GM21576 (cell line): ENCODE results near the gene CARMIL1.

Source experiments
- ATAC-seq: cut with Tn5 transposase; IDR thresholded peaks from one replicate; pipeline ENCODE4 v1.9.1; 2021; ENCODE audit warnings: mild to moderate bottlenecking, moderate library complexity; ENCODE audit not compliant: unreplicated experiment

Gene CARMIL1

DNA sequence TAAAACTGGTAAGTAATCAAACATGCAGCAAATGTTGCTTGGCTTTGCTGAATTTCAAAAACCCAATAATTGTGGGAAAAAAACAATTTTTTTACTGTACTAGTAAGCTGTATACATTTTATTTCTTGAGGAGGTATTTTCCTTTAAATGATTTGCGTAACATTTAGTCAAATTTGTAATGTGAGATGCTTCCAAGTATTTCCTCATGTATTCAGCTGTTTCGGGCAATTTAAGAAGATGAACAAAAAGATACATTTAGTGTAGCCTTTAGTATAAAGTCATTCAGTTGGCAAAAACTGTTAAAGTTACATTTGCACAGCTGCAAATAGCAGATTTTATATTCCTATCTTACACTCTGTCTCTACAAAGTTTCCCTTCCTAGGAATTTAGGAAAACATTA is 186.8 kb downstream of the CARMIL1 start:
- no peak for ATAC-seq

DNA sequence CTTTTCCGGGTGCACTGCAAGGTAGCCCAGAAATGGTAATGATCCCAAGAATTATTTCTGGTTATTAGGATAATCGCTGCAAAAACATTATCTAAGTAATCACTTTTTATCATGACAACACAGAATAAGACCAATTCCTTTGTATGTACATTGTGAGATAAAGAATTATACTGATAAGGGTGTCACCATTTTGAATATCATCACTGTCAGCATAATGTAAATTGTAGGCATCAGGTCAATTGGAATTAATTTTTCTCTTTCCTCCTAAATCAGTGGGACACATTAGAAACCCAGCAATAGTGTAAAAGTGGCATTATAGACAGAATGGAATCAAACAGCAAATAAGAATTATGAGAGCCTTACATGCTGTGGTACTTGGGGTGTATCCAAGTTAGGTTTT is 189.7 kb downstream of the CARMIL1 start:
- no peak for ATAC-seq

DNA sequence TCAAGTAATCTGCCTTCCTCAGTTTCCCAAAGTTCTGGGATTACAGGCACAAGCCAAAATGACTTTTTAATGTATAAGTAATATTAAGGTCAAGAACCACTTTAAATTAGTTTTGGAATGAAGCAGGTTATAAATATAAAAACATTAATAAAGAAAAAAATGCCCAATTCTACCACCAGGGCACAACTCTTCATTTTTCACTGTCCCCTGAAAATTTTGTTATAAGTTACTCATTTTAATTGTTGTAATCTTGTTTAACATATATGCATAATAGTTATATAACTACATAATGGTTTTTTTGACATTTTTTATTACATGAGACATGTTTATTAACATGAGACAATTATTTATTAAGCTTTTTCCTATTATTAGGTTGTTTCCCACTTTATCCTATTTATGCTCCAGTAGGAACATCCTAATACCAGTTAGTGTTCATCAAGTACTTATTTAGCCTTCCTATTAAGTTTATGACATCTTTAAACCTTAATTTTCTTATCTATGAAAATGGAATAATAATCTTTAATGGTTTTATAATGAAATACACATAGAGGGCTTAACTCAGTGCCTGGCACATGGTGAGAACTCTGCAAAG is 190.7 kb downstream of the CARMIL1 start:
- ATAC-seq: no peak

DNA sequence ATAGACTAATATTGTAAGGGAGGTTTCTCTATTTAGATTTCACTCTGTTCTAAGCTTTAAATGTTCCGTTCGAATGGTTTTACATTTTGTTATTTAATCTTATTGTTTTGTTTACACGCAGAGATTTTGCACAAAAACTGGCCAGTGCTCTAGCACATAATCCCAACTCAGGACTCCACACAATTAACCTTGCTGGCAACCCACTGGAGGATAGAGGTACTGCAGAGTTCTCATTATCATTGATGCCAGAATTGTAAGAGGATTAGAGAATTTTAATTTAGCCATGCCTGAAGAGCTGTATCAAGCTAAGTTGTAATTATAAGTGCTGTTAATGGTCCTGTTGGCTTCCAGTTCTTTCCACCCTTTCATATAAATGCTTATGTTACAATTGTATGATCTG is 193.1 kb downstream of the CARMIL1 start:
- no peak for ATAC-seq

DNA sequence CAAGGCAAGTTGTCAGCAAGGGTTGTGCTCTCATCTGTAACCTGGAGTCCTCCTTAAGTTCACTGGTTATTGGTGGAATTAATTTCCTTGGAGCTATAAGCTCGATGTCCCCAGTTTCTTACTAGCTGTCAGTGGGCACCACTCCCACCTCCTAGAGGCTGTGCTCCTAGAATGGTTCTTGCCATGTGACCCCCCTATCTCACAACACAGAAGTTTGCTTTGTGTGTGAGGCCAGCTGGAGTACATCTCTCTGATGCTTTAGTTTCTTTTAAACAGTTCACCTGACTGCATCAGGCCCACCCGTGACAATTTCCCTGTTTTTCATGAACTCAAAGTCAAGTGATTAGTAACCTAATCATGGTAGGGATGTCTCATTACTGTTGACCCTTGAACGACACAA is 193.7 kb downstream of the CARMIL1 start:
- ATAC-seq: no peak

DNA sequence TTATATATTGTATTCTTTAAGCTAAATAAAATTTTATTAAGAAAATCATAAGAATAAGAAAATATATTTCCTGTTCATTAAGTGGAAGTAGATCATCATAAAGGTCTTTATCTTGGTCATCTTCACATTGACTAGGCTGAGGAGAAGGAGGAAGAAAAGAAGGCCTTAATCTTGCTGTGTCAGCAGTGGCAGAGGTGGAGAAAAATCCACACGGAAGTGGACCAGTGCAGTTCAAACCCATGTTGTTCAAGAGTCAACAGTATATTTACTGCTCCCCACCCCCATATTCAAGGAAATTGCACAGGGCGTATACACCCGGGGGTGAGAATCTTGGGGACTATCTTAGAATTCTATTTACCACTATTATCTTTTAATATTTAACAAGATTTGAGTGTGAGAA is 194.3 kb downstream of the CARMIL1 start:
- no peak for ATAC-seq

DNA sequence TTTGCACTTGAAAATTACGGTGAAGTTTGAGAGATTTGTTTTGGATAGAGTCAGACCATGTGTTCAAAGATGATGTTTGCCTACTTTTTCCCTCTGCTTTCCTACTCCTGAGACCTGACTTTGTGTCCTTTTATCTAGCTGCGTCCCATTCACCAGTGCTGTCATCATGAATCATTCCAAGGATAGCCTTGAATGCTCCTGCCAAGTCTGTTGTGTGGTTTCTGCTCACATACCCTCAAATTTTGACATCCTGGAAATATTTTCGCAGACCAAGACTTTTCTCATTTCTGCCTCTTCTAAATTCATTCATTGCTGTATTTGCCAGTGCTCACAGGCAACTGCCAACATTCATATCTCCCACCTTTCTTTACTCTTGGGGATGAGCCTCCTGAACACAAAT is 197.0 kb downstream of the CARMIL1 start:
- ATAC-seq: no peak

DNA sequence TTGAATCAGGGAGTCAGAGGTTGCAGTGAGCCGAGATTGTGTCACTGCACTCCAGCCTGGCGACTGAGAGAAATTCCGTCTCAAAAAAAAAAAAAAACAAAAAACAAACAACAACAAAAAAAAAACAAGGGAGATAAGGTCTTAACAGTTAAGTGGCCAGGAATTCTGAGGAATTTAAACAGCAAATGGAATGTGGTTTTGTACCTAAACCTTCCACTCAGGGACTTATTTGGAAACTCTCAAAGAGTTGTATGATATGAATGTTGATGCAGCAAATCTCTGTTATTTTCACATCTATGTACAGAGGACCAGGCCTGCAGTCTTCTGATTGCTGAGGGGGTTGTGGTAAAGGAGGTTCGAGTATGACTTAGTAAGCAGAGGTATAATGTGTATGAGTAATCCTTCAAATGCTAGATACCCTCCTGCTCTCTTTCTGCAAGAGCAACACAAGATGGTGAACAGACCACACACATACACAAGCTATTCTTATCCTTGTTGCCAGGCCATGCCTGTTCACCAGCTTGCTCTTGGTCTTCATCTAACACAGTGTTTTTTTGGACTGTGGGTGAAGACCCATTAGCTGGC is 197.9 kb downstream of the CARMIL1 start:
- ATAC-seq: no peak

DNA sequence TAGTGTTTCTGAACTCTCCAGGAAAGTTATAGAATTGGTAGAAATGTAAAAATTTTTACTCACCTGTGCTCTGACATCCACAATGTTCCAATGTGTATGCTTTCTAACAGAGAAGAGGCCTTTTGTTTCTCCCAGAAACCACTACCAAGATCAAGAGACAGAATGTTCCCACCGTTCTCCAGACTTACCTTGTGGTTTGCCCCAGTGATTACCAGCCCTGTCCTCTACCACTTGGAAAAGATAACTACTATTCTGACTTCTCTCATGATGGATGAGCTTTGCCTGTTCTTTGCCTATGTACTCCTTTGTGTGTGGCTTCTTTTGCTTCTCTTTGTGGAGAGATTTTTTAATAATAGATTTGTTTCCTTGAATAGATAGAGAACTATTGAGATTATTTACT is 199.8 kb downstream of the CARMIL1 start:
- no peak for ATAC-seq

DNA sequence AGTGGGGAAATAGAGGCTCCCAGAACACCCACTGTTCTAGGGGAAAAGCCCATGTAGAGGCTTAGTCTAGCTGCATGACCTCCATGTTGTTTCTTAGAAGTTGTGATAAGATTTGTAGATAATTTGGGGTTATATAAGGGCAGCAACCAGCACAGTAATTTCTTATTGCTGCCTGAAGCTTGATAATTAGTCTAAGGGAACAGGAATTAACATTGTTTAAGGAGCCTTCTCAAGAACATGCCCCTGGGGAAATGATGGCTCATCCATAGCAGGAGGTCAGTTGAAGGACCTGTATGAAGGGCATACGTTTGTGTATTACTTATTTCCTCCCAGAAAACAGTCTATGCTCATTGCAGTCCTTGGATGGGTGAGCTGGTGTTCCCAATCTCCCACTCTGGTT is 202.1 kb downstream of the CARMIL1 start:
- ATAC-seq: no peak

DNA sequence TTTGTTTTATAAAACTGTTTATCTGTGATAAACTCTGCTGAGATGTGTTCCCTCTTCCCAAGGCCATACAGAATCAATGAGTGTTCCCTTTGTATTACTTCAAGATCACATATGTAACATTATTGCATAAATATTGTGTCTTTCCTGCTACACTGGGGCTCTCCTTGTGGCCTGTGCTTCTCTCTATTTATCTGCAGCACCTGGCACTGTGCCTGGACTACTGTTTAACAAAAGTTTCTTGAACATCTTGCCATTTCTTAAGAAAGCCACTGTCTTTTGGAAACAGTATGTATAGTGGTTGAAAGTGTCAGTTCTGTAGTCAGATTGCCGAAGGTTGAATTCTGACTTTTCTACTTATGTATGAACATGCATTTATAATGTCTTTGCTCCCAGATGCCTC is 203.8 kb downstream of the CARMIL1 start:
- ATAC-seq: no peak

DNA sequence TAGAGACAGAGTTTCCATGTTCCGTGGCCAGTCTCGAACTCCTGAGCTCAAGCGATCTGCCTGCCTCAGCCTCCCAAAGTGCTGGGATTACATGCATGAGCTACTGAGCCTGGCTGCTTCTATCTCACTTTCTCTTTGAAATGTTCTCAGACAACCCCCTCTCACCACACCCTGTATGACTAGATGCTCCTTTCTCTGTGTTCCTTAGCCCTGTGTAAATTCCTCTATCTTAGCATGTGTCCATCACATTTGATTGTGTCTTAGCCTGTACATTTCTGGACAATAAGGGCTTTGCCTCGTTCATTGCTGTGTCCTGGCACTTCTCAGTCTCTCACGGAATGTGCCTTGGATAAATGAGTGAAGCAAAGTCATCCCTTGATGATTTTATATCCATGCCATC is 204.8 kb downstream of the CARMIL1 start:
- no peak for ATAC-seq

DNA sequence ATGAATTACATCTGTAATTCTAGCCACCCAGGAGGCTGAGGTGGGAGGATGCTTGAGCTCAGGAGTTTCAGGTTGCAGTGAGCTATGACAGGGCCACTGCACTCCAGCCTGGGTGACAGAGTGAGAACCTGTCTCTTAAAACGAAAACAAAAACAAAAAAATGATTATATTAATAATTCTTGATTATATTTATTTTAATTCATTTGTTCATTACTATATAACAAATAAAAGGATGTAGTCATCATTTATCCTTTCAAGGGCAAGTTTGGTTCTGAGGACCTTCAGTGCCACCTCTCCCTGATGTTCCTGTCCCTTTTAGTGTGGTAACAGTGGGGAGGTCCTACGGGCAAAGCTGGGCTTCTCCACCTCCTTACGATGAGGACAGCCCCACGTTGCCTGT is 205.7 kb downstream of the CARMIL1 start:
- no peak for ATAC-seq

DNA sequence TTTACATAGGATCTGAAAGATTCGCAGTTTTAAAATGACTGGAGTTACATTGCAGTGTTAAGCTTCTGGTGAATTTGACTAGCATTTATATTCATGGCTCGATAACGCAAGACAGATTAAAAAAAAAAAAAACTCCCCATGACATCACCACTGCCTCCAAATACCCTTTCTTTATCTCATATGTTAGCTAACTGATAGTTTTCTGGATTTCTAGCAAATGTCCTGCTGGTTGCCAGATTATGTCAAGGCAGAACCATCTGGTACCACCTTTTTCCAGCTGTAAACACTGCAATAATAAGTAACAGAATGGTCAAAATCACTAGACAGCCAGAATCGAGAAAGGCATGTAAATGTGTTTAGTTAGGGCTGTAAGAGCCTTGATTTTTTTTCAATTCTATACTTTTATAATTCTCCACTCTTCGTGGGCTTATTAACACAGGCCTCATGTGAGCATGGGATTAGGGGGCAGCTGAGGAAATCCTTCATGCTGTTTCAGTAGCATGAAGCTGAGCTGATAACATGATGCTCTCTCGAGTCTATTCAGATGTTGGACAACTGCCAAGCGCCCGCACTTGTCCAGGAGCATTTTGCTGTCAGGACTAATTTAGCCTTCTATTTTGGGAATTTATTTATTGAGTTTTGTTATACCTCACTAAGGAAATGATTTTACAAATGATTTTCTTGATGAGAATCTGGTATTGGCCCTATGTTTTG is 206.8 kb downstream of the CARMIL1 start:
- no peak for ATAC-seq

DNA sequence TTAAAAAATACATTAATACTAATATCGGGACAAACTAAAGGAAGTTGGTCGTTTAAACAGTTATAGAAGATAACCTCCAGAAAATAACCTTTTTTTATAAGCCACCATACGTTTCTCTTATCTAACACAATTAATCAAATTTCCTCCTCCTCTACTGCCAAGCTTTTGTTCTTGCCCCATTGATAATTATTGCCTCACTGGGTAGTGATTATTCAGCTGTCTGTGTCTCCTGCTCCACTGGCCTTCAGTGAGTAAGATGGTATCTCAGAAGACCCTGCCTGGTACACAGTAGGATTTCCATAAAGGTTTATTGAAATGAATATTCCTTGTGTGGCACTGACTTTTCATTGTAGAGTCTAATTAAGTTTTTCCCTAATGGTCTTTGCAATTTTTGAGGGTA is 207.4 kb downstream of the CARMIL1 start:
- no peak for ATAC-seq

DNA sequence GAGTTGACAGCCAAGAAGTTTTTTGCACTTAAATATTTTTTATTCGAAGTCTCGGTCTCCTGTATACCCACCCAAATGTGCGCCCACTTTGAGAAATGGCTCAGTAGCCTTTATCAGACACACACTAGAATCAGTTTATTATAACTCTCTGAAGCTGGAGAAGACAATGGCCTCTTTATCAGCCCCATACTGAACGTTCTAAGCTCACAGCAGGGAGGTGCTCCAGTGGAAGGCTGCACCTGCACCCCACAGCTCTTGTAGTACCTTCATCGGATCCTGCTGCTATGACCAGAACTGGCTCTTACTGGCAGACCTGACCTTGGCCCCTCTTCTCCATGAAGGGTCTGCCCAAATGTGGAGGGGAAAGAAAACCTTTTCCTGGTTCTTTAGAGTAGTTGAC is 207.8 kb downstream of the CARMIL1 start:
- ATAC-seq: no peak

DNA sequence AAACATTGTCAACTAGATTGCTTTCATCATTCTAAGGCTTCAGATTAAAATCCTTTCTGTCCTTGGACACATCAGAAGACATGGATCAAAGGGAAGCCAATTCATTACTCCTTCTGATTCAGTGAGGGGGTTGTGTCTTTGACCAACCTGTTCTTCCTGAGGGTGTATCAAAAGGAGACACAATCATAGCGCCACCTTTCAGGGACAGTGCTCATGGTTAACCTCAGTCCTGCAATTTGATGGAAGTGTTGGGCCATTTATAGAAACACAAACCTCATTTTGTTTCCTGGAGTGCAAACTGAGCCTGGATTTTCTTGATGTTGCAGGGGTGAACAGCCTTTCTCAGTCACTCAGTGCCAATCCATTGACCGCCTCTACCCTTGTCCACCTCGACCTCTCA is 209.0 kb downstream of the CARMIL1 start:
- no peak for ATAC-seq

DNA sequence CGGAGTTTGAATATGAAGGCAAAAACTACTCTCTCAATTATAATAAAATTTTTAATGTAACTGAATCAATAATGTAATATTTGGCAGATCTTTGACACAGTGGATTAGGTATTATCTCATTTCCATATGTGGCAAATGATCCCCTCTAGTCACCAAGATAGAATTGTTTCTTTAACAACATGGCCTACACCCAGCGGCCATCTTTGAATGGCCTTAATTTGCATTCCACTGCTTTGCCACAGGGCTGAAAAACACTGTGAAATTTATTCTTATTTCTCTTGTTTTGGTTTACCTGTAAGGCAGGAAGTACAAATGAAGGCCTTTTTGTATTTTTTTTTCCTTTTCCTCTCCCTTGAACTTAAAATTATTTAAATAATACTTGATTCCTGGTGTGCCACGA is 210.2 kb downstream of the CARMIL1 start:
- no peak for ATAC-seq

DNA sequence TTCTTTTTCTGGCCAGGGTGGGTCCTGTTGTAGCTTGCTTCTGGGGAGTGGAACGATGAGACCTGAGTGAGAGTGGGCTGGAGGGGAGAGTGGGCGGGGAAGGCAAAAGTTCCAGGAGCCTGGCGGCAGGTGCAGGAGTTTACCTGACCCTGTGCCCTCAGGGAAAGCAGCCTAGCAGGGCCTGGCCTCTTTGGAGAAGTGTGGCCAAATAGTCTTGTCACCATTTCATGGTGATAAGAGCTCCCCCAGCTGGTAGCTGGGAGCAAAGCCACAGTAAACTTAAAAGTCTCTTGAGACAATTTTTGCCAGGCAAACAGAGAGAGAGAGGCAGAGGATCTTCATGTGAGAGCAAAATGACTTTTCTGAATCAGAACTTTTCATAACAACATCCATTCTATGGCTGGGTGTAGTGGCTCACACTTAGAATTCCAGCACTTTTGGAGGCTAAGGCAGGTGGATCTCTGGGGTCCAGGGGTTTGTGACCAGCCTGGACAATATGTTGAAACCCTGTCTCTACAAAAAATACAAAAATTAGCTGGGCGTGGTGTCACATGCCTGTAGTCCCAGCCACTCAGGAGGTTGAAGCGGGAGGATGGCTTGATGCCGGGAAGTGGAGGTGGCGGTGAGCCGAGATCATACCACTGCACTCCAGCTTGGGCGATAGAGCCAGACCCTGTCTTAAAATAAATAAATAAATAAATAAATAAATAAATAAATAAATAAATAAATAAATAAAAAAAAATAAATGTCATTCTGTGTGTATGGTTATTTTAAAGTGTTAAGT is 211.0 kb downstream of the CARMIL1 start:
- ATAC-seq: peak; percentile 81

DNA sequence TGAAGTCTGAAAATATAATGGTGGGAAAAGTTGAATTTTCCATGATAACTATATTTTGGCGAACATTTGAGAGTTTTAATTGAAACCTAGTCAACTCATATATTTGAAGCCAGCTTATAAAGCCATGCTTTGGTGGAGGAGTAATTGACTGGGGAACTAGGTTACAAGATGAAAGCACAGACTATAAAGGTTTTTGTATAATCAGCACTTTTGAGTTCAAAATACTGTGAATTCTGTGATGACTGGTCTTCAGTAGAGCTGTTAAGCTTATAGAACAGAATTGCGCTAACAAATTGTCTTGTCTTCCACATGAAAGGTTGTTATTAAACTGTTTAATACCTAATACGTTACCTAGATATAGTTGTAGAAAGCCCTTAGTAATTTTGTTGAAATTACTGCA is 213.8 kb downstream of the CARMIL1 start:
- ATAC-seq: no peak

DNA sequence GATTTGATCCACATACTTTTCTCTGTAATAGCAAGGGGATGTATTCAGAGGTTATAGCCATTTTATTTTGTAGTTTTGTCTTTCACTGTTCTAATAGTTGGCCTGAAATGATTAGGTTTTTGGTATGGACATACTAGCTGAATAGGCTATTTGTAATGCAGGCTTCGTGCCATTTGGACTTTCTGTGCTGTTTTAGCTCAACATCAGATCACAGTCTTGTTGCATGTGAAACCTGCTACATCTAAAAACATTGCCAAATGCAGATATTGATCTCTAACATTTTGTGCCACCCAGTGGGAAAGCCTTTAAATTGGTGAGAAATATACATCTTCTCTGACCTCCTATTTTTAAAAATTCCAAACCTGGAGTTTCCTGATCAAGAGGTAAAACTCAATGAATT is 215.3 kb downstream of the CARMIL1 start:
- ATAC-seq: no peak
